Measurements from ENCODE around the gene IFT122. TPM values are rescaled to one million over a fixed set of nuclear protein-coding genes. Genes with fewer than 3 reads are reported as not detected.

IFT122 gene
- total RNA-seq, 4 donors from 2014 or later = 4.1 to 70.2 (median 38.6) TPM

GRCh38 chr3:129558081-129558771, 118.2 kb downstream of the IFT122 start:
- H3K9me3 ChIP-seq = no peaks in the 10 kb centered on the region
- DNase-seq = no peak
- H3K4me3 ChIP-seq = no peak overlapping the region
- H3K4me1 ChIP-seq = peaks cover 0 to 33% of the 10 kb centered on the region in 2 donors
- no peak for TF ChIP-seq CTCF (IDR thresholded peaks at IDR 0.05)
- no peak for TF ChIP-seq POLR2A (IDR thresholded peaks at IDR 0.05)
- intact Hi-C loops (cut with DNase I; ENCODE audit: low total_unique reads) = no loop called here
- no peaks in the 10 kb centered on the region for H3K27me3 ChIP-seq
- no peaks in the 10 kb centered on the region for H3K36me3 ChIP-seq
- H3K27ac ChIP-seq = peak overlapping the region; percentile 58 to 88

GRCh38 chr3:129558772-129559564, 118.9 kb downstream of the IFT122 start:
- no peak for DNase-seq
- intact Hi-C loops (cut with DNase I; ENCODE audit: low total_unique reads) = no loop called here
- no peaks in the 10 kb centered on the region for H3K36me3 ChIP-seq
- no peaks in the 10 kb centered on the region for H3K27me3 ChIP-seq
- peaks cover under 1 to 36% of the 10 kb centered on the region in 2 donors for H3K4me1 ChIP-seq
- no peaks in the 10 kb centered on the region for H3K9me3 ChIP-seq
- peak overlapping the region; percentile 88 to 95 for H3K27ac ChIP-seq
- TF ChIP-seq POLR2A (IDR thresholded peaks at IDR 0.05) = no peak
- no peak for TF ChIP-seq CTCF (IDR thresholded peaks at IDR 0.05)
- no peak overlapping the region for H3K4me3 ChIP-seq

- DNase-seq = no peak
- intact Hi-C loops (cut with DNase I; ENCODE audit: low total_unique reads) = no loop called here
- H3K9me3 ChIP-seq = no peaks in the 10 kb centered on the region
- peaks cover 7 to 42% of the 10 kb centered on the region in 2 donors for H3K4me1 ChIP-seq
- peak overlapping the region; percentile 88 to 95 for H3K27ac ChIP-seq
- no peaks in the 10 kb centered on the region for H3K36me3 ChIP-seq
- no peaks in the 10 kb centered on the region for H3K27me3 ChIP-seq
- no peak for TF ChIP-seq POLR2A (IDR thresholded peaks at IDR 0.05)
- TF ChIP-seq CTCF (IDR thresholded peaks at IDR 0.05) = no peak
- no peak overlapping the region for H3K4me3 ChIP-seq
Measured at GRCh38 chr3:129559565-129560079, 119.6 kb downstream of the IFT122 start.

- intact Hi-C loops (cut with DNase I; ENCODE audit: low total_unique reads) = no loop called here
- H3K36me3 ChIP-seq = no peaks in the 10 kb centered on the region
- peaks cover 7 to 49% of the 10 kb centered on the region in 2 donors for H3K4me1 ChIP-seq
- TF ChIP-seq CTCF (IDR thresholded peaks at IDR 0.05) (no peak), POLR2A (IDR thresholded peaks at IDR 0.05) (no peak)
- no peaks in the 10 kb centered on the region for H3K9me3 ChIP-seq
- H3K4me3 ChIP-seq = no peak overlapping the region
- H3K27me3 ChIP-seq = no peaks in the 10 kb centered on the region
- peak overlapping the region; percentile 88 to 95 for H3K27ac ChIP-seq
- peak; percentile 68 to 77 for DNase-seq
Measured at GRCh38 chr3:129560269-129560787, 120.3 kb downstream of the IFT122 start.
